ENCODE measurements around the gene SH3PXD2A. TPM values are rescaled to one million over a fixed set of nuclear protein-coding genes. Genes with fewer than 3 reads are reported as not detected.
A peak's percentile ranks its signal among the peaks of the same experiment; 100 is the strongest.

SH3PXD2A gene
- total RNA-seq, 1 donor from 2014 or later, result 166 TPM

DNA sequence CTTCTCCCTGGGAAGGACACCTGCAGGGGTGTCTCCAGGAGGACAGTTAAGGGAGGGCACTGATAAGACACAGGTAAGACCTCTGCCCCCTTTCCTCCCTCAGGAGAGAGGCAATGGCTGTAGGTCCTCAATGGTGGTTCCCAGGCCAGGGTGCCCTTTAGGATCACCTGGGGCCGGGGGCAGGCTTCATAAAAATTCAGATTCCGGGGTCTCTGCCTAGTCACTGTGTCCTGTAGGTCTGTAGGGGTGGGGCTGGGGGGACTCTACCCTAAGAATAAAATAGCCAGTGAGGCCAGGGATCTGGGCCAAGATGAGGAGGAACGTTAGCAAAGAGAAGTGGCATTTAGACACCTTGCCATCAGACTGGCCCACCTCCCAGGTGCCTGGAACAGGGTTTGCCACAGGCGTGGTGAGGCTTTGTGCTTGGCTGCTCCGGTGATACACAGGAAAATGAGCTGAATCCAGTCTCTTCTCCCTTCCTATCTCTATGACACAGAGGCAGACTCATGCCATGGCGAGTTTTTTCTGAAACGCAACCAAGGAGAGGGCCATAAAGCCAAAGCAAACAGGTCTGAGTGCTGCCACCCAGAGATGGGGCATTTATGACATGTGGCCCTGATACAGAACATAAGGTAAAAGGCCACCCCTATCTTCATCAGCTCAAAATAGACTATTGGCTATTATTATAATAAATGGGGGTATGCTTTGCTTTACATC lies 52.6 kb downstream of the SH3PXD2A start:
- intact Hi-C loops (cut with DNase I), result no loop called here
- no peak for DNase-seq (ENCODE audit: low spot score)
- ATAC-seq, result no peak

DNA sequence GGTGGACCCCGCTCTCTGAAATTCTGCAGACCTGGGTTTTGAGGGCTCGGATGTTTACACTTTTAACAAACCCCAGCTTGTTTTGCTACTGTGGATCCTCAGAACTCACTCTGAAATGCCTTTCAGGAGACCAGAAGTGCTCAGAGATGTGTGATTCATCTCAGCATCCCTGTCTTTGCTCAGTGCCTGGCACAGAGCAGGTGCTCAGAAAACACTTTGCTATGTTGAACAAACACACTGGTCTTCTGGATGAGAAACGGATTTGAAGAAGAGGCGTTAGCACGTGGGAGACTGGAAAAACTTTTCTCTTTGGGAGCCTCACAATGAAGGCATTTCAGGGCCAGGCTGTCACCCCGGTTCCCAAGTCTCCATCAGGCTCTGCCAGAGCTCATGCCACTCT lies 53.3 kb downstream of the SH3PXD2A start:
- ATAC-seq (no peak), DNase-seq (ENCODE audit: low spot score) (no peak)
- intact Hi-C loops (cut with DNase I), result no loop called here

DNA sequence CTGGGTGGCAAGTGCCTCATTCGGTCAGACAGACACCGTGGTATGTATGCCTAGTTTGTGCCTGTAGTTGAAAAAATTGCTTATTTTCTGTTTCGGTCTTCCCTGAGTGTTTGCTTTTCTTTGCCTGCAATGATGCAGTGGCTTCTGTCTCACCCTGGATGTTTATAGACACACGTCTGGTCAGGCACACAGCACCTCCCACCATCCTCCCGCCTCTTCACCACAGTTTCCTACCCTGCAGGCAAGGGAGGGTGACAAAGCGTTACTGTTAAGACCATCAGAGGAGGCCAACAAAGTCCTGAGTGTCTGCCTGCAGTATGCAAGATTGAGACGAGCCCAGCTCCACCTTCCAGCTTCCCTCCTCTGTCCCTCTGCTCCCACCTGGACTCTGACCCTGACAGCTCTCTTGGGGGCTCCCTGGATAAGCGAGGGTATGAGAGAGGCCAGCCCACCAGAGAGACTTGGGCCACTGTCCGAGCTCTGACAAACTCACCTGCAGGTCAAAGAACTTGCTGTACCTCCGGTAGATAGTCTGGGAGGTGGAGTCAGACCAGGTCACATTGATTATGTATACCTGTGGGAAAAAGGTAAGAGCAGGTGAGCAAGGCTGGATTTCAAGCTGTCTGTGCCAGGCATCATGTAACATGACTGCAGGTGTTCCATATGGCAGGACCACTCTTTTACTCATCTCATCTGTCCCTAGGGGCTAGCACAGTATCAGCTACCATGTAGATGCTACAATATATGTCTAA lies 54.4 kb downstream of the SH3PXD2A start:
- no peak for ATAC-seq
- intact Hi-C loops (cut with DNase I), result no loop called here
- no peak for DNase-seq (ENCODE audit: low spot score)

DNA sequence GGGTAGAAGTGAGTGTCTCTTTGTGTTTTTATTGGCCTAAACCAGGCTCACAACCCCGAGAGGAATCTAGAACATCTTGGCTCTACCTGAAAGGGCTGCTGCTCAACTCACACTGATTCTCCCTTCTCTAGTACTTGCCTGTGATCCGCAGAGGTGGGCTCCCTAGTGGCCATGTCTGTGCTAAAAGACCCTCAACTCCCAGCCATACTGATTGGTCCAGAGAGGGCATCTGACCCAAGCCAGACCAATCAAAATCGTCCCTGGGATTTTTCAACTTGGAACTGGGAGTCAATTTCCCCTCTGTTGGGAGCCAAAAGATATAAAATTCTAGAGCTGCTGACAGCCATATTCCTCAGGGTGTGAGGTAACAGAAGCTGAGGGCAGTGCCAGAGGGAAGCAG lies 55.3 kb downstream of the SH3PXD2A start:
- intact Hi-C loops (cut with DNase I), result no loop called here
- ATAC-seq, result no peak
- DNase-seq (ENCODE audit: low spot score), result no peak

DNA sequence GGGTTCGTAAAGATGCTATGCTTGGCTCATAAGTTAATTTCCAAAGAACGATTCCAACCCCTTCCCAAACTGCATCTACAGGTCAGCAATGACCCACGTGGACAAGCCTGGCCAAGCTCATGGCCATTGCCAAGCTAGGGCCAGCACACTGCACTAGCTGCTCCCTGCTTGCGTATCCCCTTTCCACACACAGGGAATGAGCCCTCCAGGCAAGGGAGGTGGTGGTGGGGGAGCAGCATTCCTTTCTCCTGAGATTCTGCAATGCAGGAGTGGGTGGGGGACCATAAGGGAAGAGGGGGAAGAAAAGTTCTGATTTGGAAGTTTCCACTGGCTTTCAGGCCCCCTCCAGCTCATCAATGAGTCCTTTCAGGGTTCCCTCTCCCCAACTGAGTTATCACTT lies 56.0 kb downstream of the SH3PXD2A start:
- ATAC-seq (no peak), DNase-seq (ENCODE audit: low spot score) (no peak)
- intact Hi-C loops (cut with DNase I), result no loop called here

DNA sequence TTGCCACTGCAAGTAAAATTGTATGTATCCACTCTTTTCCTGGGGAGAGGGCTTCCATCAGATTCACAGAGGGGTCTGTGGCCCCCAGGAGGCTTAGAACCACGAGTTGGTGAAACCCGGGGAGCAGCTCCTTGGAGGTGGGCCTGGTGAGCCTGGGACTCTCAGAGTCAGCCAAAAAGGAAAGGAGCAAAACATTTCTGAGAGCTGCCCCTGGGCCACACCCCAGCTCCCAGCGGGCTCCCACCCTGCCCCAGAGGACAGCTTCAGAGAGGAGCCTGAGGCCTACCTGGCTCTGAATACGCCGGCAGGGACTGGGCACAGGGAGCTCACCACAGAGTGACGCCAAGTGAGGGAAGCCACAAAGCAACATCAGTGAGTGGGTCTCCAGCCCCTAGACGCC lies 56.9 kb downstream of the SH3PXD2A start:
- no peak for DNase-seq (ENCODE audit: low spot score)
- no peak for ATAC-seq
- intact Hi-C loops (cut with DNase I), result no loop called here

DNA sequence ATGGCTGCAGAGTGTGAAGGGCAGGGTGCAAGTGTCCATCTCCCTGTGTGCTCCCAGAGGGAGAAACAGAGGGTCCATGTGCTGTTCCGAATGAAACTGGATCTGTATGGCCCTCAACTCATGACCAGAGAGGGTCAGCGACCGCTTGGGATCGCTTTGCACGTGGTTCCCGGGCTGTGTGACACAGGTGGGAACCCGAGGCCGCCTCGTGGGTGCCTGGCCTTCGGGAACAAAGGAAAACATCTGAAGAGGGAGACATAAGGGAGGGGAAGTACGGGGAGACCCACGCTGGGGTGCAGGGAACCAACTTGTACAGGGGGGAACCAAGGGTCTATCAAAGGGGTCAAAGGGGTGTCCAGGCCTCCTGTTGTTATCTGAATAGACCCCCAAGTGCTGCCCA lies 57.5 kb downstream of the SH3PXD2A start:
- ATAC-seq, result no peak
- intact Hi-C loops (cut with DNase I), result no loop called here
- no peak for DNase-seq (ENCODE audit: low spot score)

DNA sequence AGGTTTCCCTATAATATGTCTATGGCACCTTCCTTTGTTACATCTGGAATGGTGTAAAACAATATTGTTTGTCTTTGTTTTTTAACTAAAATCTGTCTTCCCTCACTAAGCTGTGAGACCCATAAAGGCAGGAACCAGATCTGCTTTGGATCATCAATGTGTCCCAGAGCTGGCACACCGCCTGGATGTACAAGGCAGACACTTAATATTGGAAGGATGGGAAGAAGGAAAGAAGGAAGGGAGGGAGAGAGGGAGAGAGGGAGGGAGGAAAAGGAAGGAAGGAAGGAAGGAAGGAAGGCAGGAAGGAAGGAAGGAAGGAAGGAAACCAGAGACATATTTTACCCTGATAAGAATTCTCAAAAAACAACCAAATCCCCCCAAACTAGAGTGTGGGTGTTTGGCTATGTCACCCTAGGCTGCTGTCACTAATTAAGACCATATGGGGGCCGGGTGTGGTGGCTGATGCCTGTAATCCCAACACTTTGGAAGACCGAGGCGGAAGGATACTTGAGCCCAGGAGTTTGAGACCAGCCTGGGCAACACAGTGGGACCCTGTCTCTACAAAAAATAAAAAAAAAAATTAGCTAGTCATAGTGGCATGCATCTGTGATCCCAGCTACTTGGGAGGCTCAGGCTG lies 59.6 kb downstream of the SH3PXD2A start:
- ATAC-seq, result no peak
- no peak for DNase-seq (ENCODE audit: low spot score)
- intact Hi-C loops (cut with DNase I), result no loop called here

DNA sequence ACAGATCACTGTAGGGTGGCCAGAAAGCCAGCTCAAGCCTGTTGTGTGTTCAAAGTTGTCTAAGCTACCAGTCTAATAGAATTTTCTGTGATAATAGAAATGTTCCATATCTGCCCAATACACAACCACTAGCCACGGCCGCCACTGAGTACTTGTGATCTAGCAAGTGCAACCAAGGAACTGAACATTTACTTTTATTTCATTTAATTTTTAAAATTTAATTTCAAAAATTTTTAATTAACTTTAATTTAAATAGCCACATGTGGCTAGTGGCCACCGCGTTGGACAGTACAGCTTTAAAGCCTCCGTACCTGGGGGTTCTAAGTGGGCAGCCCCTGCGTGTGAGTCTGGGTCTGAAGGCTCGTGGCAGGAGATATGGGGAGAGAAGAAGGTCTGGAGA lies 60.4 kb downstream of the SH3PXD2A start:
- ATAC-seq (no peak), DNase-seq (ENCODE audit: low spot score) (no peak)
- intact Hi-C loops (cut with DNase I), result no loop called here

DNA sequence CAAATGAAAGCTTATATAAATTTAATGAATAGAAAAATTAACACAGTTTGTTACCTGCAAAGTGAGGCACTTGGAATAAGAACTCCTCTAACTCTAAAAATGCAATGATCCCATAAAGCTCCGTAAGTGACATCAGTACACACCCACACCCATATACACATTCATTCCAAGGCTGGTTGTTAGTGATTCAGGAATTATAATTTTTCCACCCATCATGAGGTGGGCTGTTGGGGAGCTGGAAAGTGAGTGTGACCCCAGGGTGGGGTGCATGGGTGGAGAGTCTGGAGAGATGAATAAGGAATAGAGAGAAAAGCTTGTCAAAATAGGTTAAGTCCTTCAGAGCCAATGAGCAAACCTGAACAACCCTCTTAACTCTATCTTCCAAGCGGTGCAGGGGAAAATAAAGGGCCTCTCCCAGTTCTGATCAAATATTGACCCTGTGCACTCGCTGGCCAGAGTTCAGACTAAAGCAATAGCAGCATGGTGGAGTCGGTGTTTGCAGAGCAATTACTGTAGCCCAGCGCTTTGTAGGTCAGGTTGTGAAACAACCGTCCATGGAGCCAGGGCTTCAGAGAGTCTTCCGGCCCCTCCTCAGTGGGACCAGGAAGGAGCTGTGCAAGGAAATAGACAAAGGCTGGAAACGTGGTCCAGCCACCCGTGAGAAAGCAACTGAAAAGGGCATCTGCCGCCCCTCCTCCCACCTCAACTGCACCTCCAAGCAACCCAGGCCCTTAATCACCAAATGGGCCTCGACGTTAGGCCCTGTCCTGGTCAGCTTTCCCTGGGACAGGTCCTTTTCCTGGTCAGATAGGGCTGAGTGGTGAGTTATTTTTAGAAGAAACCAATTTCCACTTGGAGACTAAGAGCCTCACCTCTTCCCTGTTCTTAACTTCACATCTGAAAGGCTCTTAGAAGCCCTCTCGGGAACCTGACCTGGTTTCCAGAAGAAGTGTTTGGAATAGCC lies 61.2 kb downstream of the SH3PXD2A start:
- DNase-seq (ENCODE audit: low spot score) (no peak), ATAC-seq (peak; percentile 55)
- intact Hi-C loops (cut with DNase I), result no loop called here

DNA sequence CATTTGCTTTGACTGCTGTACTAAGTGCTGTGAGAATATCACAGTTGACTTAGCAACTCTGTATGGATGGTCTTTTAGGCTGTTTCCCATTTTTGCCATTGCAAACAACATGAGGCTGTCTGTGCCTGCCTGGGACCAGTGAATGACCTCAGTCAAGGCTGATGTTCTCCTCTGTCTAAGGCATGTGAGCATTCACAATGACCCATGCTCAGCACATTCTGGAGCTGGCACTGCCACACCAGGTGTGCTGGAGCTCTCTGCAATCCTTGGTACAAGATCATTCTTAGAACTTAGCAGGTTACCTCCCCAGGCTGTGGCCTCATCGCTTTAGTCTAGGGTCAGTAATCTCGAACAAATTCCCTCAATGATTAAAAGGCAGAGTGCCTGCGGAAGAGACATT lies 61.9 kb downstream of the SH3PXD2A start:
- intact Hi-C loops (cut with DNase I), result no loop called here
- ATAC-seq, result no peak
- DNase-seq (ENCODE audit: low spot score), result no peak

DNA sequence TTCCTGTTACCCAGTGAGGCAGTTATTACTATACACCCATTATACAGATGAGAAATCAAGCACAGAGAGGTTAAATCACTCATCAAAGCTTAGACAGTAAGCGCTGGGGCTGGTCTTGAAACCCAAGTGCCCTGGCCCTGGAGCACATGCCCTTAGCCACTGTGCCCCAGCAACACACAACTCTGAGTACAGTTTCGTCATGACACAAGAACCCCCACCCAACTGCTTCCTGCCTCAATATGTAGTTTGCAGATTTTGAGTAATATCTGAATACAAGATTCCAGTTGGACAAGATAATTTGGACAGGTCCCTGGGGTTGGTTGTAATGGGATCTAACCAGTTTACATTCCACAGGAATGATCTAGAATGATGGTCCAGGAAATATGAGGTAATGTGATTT lies 62.8 kb downstream of the SH3PXD2A start:
- no peak for DNase-seq (ENCODE audit: low spot score)
- intact Hi-C loops (cut with DNase I), result no loop called here
- no peak for ATAC-seq

DNA sequence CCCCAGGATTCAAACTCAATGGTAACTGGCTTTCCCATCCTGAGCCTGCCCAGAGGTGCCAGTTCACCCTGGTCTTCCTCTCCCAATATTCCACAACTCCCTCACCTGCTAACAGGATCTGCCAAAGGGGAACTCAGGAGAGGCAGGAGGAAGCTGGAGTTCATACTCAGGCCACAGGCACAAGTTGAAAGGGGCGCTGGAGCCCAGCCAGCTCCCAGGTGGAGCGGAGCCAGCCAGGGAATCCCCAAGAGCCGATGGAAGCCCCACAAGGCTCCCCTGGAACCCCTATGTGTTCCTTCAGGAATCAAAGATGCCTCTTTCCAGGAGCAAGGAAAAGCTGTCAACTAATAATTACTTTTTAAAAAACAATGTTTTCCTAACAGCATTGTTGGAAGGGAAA lies 63.5 kb downstream of the SH3PXD2A start:
- ATAC-seq (no peak), DNase-seq (ENCODE audit: low spot score) (no peak)
- intact Hi-C loops (cut with DNase I), result no loop called here

DNA sequence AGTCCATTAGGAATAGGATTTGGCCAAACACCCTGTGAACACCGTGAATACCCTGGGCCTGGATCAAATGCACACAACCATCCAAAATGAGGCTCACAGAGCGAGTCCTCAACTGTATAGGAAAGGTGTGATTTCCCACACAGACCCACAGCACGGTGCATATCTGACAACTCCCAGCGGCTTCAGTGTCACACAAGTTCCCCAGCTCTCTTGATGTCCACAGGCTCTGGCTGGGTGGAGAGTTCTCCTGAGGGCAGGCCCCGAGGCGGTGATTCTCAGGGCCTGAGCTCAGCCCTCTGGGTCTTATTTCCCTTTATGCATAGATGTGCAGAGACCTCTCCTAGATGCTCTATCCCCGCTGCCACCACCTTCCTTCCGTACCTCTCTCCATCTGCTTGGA lies 64.1 kb downstream of the SH3PXD2A start:
- intact Hi-C loops (cut with DNase I), result no loop called here

DNA sequence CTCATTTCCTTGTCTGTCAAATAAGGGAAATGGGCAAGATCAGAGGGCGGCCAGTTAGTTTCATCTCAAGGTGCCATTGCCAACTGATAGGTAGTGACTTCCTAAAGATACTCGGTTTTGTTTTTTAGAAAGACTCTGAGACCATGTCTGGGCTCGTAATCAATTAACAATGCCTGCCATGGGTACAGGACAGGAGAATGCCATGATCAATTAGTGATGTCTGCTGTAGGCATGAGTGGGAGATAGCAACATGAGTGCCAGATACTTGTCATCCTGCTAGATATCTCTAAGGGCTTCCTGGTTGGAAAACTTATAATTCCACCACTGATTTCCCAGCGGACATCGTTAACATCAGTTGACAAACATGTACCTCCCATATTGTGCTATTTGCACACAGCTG lies 64.8 kb downstream of the SH3PXD2A start:
- DNase-seq (ENCODE audit: low spot score) (no peak), ATAC-seq (no peak)
- intact Hi-C loops (cut with DNase I), result no loop called here

More for the DNA sequence above, 64.1 kb downstream of the SH3PXD2A start:
- DNase-seq (ENCODE audit: low spot score) (no peak), ATAC-seq (no peak)

DNA sequence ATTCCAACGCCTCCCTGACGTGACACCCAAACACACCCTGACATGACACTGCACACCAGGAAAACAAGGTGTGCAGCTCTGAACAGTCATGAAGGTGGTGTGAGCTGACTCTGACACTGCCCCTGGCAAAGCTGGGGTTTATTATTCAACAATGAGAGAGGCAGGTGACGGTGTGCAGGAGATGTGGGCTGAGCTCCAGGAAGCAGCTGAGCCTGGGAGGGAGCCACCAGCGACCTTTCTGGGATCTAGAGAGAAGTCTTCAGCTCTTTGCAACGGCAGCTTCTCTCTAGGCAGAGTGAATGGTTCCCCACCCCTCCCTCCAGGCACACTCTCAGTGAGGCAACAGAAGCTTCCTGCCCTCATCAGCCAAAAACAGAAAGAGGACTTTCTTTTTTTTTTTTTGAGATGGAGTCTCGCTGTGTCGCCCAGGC lies 65.6 kb downstream of the SH3PXD2A start:
- ATAC-seq (peak; percentile 21), DNase-seq (ENCODE audit: low spot score) (no peak)
- intact Hi-C loops (cut with DNase I), result no loop called here

DNA sequence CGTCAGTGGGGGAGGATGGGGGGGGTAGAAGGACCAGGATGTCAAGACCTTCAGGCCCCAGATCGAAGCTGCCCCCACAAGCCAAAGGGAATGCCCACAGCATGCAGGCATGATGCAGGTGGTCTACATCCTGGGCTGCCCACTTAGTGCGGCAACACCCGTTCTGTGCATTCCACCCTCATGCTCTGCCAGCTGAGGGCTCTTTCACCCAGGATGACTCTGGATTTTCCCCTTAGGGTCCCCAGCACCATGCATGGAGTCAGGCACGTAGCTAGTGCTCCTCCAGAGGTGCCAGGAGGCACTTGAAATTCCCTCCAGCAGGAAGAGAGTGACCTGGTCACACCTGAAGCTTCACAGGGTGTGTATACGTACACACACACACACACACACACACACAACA lies 66.2 kb downstream of the SH3PXD2A start:
- intact Hi-C loops (cut with DNase I), result no loop called here
- ATAC-seq (no peak), DNase-seq (ENCODE audit: low spot score) (no peak)

DNA sequence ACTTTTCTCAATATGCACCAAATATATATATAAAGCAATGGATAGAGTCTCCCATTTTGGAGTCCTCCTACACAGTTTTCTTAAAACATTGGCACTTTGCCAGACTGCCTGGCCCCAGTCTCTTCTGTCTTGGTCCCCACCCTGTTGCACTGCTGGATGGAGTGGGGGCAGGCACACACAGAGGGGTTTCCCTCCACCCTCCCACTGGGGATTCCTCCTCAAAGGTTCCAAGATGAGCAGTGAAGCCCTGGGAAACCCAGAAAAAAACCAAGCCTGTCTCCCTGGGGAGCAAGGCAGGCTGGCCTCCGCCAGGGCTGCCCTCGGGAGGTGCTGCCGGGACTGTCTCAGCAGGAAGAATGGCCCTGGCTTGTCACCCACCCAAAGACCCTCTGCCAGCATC lies 68.0 kb downstream of the SH3PXD2A start:
- DNase-seq (ENCODE audit: low spot score), result no peak
- no peak for ATAC-seq
- intact Hi-C loops (cut with DNase I), result no loop called here

DNA sequence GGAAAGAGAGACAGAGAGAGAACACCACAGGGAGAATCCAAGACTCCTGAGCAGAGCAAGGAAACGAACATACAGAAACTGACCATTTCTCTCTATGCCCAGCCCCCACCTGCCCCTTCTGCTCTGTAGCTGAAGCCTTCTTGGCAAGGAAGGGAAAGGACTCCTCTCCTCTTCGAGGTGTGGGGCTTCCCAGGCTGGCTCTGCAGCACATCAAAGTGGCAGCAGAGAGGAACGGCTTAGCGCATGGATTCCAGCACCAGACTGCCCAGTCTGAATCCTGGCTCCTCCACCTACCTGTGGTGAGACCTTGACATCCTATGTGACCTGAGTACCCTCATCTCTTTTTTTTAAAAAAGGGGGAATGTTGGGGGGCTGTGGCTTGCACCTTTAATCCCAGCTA lies 69.4 kb downstream of the SH3PXD2A start:
- DNase-seq (ENCODE audit: low spot score) (no peak), ATAC-seq (no peak)
- intact Hi-C loops (cut with DNase I), result no loop called here

Data from sciatic nerve (tissue), 2 donors.